Suppressor macrophage treated with lipopolysaccharide for 1 hour (primary cell): ENCODE measurements around the gene CYP4B1.

Source experiments
- DNase-seq, 3 donors: peaks; one replicate each; pipeline ENCODE4 v3.0.0-alpha.2; 2020 to 2022

The CYP4B1 gene

GRCh38 chr1:46797696-46798470, 963 bp upstream of the CYP4B1 start:
- DNase-seq: no peak

GRCh38 chr1:46800742-46801141, 1.9 kb downstream of the CYP4B1 start:
- no peak for DNase-seq

DNA sequence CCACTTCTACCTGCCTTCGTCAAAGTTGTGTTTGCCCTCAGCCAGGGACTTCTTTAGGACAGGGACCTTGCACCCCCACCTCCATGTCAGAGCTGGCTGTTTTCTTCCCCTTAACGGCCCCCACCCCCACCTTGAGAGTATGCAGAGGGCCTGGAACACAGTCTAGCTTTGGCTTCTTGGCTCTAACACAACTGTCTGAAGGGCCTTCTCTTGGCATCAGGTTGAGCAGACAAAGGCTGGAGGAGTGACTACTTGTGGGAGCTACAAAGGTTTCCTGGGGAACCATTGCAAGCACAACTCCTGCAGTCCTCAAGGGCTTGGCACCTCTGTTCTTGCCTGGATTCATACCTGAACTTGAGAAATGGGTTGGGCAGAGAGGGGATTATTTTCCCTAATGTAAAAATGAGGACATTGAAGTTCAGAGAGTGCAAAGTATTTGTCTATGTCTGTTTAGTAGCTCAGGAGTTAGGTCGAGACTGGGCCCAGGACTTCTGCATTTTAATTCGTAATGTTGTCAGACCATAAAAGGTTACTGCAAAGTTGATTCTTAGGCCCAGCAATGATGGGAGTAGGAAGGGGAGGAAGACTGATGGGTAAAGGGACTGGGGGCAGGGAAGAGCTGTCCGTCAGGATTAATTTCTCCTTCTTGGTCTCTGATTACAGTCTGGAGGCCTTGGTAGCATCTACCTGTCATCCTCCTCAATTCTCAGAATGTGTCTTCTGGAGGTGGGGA, 2.6 kb downstream of the CYP4B1 start:
- no peak for DNase-seq

DNA sequence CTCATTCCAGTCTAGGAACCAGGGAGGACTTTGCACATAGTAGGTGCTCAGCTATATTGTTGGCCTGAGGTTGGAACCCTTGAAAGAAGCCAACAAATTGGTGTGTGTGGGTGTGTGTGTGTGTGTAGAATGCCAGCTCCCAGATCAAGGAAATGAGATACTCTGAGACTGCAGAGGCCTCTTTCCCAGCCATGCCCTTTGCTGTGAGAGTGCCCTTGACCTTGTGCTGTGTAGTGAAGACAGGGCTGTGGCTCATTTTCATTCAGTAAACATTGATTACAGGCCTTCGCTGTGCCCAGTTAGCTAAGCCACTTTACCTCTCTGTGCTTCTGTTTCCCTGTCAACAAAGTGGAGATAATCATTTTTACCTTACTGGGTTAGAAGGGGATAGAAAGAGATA, 3.2 kb downstream of the CYP4B1 start:
- no peak for DNase-seq

DNA sequence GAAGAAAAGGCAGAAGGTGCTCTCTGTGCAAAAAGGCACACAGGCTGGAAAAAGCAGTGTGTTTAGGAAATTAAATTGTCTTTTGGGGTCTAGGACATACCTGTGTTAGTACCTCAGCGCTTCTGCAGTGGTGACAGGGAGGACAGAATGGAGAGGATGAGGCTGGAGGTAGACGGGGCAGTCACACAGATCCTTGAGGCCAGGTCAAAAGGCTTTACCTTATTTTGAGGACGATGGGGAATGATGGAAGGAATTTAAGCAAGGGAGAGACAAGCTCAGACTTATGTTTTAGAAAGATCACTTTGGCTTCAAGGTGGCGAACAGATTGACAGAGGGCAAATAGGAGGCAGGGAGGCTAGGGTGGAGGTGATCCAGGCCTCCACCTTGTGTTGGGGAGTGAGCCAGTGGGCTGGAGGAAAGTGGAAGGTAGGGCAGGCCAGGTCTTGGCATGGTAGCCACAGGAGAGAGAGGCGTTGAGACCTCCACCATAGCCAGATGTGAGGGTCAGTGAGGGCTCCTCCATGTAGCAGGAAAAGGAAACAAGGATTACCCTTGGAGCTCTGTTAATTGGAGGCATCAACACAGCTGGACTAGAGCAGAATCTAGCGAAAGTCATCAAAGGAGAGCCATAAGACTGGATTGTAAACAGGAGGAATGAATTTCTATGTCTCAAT, 4.2 kb downstream of the CYP4B1 start:
- DNase-seq: no peak

- DNase-seq: no peak
These were observed 5.4 kb downstream of the CYP4B1 start for GRCh38 chr1:46804027-46804889.

DNA sequence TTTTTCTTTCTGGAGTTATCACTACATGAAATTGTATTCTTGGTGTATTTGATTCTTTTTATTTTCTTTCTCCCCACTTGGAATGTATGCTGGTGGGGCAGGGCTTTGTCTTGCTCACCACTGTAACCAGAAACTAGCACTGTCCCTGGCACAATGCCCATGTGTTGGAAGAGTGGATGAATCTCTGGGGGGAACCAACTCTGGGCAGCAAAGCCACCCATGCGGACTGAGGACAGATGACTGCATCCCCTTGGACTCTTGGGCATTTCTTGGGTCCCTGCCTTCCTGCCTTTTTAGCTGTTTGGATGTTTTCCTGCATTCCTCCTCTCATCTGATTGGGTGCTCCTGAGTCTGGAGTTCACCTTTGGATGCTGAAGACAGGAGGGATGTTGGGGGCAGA, 6.1 kb downstream of the CYP4B1 start:
- no peak for DNase-seq

DNA sequence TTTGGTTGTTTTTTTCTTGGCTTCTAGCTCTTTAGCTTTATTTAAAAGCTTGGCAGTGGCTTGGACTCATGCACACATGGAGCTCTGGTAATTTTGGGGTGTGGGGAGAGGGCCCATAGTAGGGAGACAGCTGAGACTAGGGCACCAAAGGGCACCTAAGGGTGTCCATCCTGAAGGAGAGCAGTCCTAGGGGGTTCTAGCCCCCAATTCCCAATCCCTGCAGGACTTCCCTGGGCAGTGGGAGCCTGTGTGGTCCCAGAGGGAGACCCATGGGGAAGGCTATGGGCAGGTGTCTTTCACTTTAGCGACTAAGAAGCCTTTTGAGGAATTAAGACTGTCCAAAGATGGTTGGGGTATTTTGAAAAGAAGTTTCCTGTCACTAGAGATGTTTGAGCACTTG, 6.9 kb downstream of the CYP4B1 start:
- DNase-seq: no peak

DNA sequence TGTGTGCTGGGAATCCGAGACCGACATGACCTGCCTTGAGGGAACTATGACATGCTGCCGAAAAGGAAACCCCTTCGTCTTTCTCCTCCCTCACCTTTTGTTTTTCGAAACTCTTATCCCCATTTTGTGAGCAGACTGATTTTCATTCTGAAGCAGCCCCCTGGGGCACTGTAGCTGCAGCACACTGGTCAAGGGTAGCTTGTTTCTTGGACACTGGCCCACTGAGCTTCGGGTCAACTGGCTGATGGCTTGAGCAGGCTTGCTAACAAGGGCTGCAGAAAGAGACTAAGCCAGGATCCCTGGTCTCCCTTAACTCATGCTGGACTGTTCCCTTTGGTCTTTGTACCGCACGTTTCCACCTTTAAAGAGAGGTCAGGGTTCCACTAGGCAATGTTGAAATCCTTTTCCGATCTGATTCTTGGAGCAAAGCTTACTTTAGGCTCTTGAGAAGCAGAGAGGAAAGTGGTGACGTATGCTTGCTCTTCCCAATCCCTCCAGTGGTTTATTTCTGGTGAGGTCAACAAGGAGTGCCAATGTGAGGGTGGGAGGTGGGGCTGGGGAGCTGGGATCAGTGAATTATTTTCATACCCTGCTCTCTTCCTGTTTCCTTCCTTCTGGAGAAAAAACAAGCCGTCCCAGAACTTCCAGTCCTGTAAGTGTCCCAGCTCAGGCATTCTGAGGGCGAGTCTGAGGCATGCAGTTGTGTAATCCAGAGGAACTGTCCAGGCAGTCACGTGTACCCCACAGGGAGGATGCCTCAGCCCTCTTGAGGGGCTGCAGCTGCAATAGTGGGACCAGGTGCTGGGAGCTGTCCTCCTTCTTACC, 7.6 kb downstream of the CYP4B1 start:
- DNase-seq: peak in 1 of 3 donors; percentile 3

DNA sequence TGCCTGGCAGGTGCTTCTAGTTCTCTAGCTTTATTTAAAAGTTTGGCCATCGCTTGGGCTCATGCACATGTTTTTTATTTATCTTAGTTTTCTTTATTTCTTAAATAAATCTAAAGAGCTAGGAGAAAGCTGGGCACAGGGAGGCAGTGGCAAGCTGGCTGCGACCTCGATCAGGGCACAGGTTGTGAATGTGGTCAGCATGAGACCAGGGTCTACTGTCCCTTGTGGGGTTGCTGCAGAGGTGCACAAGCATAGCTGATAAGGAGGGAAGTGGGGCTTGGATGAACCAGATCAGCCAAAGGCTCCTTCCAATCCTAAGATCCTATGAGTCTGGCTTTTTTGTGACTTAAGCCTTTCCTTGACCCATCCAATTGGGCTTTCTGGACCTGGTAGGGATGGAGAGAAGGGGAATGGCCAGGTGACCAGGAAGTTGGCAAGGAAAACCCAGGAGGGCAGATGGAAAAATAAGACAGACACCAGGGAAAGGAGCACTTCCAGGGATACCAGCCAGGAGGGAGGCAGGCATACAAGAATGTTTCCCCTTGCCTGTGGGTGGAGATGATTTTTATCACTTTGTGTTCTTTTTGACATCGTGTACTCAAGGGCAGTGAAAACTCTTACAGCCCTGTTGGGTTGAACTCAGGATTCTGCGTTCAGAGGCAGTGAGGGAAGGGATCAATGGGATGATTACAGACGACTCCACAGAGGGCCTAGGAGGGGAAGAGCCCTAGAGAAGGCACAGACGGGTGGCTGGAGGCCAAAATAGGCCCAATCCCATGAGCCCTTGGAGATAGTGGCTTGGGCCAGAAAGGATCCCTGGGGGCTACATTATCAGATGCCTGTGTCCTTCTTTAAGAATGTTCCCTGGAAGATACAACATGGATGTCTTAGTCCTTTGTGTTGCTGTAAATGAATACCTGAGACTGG, 8.5 kb downstream of the CYP4B1 start:
- DNase-seq: no peak

DNA sequence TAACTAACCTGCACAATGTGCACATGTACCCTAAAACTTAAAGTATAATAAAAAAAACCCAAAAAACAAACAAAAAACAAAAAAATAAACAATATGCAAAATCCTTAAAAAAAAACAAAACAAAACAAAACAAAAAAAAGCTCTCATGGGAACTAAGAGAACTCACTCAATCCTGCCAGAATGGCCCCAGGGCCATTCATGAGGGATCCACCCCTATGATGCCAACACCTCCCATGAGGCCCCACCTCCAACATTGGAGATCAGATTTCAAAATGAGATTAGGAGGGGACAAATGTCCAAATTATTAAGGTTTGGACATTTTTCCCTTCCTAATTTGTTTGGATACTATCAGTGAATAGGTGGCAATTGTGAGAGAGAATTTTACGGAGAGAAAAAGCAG, 10.2 kb downstream of the CYP4B1 start:
- DNase-seq: no peak

GRCh38 chr1:46809904-46810303, 11.1 kb downstream of the CYP4B1 start:
- no peak for DNase-seq

DNA sequence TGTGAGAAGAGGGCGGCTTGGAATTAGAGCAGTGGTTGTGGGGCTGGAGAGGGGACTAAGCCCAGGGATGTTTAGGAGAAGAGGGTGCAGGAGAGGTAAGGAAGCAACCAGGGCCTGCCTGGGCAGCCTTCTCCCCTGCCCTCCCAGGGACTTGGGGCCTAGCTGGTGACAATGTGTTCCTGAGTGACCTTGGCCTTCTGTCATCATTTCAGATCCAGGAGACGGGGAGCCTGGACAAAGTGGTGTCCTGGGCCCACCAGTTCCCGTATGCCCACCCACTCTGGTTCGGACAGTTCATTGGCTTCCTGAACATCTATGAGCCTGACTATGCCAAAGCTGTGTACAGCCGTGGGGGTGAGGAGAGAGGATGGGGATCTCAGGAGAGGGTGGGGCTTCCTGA, 11.8 kb downstream of the CYP4B1 start:
- no peak for DNase-seq

DNA sequence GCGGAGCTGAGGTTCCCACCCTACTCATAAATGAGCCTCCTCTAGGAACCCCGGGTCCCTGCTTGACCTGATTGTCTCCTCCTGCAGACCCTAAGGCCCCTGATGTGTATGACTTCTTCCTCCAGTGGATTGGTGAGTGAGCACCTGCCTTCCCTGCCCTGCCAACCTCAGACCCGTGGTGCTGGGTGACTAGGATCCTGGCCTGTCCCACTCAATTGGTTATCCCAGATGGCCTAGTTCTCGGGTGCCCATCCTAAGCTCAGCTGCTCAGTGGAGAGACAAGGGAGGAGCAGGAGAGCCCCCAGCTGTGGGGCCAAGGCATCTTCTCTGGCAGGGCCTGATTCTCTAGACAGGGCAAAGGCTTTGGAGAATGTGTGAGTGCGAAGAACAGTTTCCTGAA, 12.2 kb downstream of the CYP4B1 start:
- DNase-seq: no peak

GRCh38 chr1:46812065-46812963, 13.5 kb downstream of the CYP4B1 start:
- no peak for DNase-seq

GRCh38 chr1:46812996-46813857, 14.4 kb downstream of the CYP4B1 start:
- DNase-seq: no peak

- no peak for DNase-seq
These were observed 15.1 kb downstream of the CYP4B1 start for GRCh38 chr1:46813858-46814396.

- no peak for DNase-seq
These were observed 16.3 kb downstream of the CYP4B1 start for GRCh38 chr1:46815133-46815532.
